Ureter (tissue), 1 donor: ENCODE measurements around the gene DAZAP2. TPM values are rescaled to one million over a fixed set of nuclear protein-coding genes. Genes with fewer than 3 reads are reported as not detected.
"Not testable (repeated sequence)": the region's sequence is repeated elsewhere in the genome, so short reads cannot be mapped to it uniquely, and the experiment has no call there.

ENCODE experiments used
- DNase-seq: peaks from one replicate; pipeline ENCODE4 v3.0.0-alpha.2; 2020; ENCODE audit warnings: low spot score
- total RNA-seq: library from RNA; stranded (reverse); gene quantifications from one replicate; pipeline ENCODE4 v1.2.4, GENCODE V29; 2023
- donor health status: DM: yes; HTN: yes; CAD: no.

DAZAP2 gene
- total RNA-seq, 1 donor from 2014 or later = 221 TPM

DNA sequence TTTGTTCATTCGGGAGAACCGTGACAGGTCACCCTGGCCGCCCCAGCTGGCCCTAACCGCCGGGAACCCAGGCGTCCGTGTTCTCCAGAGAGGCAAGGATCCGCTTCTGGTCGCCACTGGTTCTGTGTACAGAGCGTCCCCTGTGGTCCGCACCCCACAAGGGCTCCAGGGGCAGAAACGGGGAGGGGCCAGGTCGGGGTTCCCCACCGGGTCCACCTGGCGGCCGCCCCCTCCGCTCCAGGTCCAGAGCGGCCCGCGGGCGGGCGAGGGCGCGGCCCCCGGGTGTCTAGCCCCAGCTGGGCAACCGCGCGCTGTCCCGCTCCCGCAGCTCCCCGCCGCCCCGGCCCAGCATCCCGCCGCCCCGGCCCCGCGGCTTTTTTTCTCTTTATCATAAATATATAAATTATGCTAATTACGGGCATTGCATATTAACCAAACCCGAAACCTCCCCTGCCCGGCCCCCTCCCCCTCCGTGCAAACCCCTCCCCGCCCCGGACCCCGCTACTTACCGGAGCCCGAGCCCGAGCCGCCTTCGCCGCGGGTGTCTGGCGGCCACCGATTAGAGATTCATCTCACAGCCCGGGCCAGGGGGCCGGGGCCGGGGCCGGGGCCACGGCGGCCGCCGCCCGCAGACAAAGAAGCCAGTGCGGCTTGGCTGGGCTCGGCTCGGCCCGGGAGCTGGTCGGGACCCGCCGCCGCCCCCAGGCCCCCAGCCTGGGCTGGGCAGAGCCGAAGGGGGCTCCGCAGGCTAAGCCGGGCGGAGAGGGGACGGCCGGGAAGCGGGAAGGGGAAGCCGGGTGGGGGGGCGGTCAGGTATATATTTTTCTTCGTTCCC, 21.3 kb upstream of the DAZAP2 start:
- peak; percentile 59 for DNase-seq

DNA sequence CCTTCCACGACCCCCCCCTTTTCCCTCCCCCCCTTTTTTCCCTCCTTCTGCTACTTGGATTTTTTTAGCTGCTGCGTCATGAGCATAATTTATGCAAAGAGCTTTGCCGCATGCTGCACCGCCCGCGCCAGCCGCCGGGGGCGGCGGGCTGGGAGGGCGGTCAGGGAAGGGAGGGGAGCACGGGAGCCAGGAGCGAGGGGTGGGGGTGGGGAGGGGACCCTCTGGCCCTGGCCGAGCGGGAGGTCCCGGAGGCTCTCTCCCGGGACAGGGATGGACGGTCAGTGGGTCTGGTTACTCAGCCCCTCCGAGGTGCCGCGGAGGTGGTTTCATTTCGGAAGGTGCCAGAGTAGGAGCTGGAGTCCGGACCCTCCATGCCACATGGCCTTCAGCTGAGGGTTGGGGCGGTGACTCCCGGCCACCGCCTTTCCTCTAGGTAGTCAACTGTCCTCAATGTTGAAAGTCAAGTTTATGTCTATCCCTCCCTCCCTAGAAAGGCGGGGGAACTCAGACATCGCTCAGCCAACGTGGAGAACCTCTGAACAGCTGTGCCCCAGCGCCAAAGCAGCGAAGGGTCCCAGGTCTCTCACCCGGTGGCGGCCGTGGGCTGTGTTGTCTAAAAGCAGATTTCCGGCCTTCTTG, 20.5 kb upstream of the DAZAP2 start, which contains the start of gene POU6F1:
Gene POU6F1, minus strand, starts transcription at position 95 of the 639 bp plus-strand sequence. CDS start 11,226 bp downstream, outside the sequence.
- DNase-seq = peak; percentile 72

DNA sequence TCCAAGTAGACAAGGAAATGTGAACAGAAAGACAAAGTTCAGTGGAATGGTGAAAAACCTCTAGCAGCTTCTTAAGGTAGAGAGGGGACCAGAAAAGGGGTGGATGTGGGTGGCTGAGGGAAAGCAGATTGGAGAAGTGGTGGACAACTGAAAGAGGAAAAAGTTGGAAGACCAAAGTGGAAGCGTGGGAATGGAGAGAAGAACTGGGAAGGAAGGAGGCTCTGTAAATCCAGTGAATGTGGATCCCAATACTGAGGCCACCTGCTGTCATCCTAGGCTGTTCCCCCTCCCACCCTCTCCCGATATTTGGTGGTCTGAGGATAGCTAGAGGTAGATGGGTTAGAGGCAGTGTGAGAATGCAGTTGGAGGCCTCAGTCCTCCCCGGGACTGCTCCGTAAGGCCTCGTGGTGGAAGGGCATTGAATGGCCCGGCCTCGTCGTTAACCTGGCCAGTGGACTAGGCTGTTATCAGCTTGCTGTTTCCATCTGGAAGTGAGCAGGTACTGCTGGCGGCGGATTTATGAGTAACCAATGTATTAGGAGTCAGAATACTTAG, 19.9 kb upstream of the DAZAP2 start:
- DNase-seq = no peak

DNA sequence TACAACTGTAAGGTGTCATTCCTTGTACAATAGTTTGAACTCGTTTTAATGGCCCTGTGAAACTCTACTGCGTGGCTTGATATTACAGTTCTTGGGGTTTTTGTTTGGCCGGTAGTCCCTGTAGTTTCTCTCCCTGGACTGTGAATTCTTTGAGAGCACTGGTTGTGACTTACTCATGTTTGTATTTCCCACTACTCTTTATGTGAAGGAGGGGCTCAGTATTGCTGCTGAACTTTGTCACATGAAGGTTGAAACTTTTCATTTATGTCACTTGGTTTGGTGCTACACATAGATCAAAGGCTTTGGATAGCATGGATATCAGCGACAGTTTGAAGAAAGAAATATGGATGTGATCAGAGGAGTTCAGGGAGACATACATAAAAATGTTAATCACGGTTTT, 19.3 kb upstream of the DAZAP2 start:
- DNase-seq = no peak

DNA sequence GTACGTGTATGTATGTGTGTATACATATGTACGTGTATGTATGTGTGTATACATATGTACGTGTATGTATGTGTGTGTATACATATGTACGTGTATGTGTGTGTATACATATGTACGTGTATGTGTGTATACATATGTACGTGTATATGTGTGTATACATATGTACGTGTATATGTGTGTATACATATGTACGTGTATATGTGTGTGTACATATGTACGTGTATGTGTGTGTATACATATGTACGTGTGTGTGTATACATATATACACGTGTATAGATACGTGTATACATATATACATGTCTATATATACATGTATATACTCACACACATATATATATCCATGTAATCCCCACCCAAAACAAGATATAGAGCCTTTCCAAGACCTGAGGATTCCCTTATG, 18.8 kb upstream of the DAZAP2 start:
- DNase-seq = not testable (repeated sequence)

DNA sequence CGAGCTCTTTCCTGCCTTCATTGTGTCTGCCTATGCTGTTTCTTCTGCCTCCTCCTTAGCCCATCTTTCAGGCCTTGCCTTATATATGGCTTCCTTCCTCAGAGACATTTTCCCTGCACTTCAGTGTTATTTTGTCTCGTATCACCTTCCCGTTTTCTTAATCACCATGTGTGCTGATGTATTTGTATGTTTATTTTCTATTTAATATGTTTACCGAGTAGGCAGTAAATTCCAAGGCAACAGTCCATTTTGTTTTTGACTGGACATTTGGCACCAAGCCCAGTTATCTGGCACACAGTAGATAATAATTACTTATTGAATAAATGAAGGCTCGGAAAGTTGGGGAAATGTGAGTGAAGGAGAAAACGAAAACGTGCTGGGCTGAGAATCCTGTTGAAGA, 16.2 kb upstream of the DAZAP2 start:
- no peak for DNase-seq

DNA sequence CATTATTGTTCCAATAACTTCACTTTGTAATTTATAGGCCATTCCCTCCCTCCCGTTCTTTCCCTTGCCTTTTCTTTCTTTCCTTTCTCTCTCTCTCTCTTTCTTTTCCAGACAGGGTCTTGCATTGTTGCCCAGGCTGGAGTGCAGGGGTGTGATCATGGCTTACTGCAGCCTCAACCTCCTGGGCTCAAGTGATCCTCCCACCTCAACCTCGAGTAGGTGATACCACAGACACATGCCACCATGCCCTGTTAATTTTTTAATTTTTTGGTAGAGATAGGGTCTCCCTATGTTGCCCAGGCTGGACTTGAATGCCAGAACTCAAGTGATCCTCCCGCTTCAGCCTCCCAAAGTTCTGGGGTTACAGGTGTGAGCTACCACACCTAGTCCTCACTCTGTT, 14.0 kb upstream of the DAZAP2 start:
- no peak for DNase-seq

DNA sequence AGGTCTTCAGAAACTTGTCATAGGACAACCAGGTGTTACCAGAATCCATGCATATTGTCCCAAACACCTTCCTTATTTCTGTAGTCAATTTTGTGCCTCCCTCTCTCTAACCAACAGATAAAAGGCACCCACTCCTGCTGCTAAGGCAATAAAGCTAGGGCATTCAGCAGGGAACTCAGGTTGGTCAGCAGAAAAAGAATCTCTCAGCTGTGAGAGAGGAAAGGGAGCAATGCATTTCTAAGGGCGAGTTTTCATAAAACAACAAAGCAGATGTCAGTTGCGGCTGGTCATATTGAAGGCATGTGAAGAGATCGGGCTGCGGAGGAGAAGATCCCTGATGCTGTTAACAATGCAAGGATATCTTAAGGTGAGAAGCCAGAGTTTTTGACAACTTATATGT, 13.4 kb upstream of the DAZAP2 start:
- DNase-seq = no peak

DNA sequence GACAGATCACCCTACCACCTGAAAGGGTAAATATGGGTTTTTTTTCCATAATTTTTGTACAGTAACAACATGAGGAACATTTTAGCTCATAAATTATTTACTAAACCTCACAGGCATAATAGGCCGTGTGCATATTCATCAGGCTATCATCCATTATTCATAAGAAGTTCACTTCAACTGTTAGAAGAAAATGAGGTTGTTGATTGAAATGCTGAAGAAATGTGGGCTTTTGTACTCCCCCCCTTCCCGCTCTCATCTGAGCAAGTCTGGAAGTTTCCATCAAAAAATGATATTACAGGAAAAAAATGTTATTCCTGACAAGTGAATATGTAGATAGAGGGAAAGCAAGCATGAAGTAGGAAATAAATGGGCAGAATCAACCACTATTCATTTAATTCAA, 12.9 kb upstream of the DAZAP2 start:
- no peak for DNase-seq

DNA sequence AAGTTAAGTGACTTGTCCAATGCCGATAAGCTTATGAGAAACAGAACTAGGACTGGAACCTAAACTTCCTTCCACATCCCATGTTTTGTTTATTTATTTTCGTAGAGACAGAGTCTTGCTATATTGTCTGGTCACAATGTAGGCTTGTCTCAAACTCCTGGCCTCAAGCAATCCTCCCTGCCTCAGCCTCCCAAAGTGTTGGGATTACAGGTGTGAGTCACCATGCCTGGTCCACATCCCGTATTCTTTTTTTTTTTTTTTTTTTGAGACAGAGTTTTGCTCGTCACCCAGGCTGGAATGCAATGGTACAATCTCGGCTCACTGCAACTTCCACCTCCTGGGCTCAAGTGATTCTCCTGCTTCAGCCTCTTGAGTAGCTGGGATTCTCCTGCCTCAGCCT, 11.5 kb upstream of the DAZAP2 start:
- DNase-seq = not testable (repeated sequence)

DNA sequence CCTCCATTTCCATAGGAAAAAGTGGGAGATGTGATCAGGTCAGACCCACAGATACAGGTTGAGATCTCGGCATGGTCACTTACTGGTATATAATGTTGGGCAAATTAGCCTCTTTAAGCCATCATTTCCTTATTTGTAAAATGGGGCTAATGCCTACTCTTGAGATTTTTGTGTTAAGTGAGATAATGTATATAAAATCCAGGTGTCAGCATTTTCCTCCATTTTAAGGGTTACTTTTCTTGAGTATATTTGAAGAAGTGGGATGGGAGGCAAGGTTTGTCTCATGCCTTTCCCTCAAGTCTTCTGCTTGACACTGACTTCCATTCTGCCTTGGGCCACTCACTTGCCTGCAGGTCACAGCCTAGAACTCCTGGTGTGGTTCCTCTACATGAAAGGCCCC, 10.7 kb upstream of the DAZAP2 start:
- DNase-seq = no peak

DNA sequence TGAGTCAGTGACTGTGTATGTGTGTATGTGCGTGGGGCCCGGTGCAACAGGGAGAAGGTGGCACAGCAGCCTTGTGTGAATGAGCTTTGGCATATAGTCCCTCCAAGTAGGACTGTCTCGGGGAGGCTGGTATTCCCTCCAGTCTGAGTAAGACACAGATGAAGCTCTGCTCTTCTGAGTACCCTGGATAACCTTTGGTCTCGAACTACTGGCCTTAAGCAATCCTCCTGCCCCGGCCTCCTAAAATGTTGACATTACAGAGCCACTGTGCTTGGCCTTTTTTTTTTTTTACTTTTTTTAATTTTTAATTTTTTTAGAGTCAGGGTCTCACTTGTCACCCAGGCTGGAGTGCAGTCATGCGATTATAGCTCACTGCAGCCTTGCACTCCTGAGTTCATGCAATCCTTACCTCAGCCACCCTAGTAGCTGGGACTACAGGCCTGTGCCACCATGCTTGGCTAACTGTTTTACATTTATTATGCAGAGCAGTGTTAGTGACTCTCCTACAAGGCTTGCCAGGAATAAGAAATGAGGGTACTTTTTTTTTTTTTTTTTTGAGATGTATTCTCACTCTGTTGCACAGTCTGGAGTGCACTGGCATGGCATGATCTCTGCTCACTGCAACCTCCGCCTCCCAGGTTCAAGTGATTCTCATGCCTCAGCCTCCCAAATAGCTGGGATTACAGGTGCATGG, 9.4 kb upstream of the DAZAP2 start:
- no peak for DNase-seq

DNA sequence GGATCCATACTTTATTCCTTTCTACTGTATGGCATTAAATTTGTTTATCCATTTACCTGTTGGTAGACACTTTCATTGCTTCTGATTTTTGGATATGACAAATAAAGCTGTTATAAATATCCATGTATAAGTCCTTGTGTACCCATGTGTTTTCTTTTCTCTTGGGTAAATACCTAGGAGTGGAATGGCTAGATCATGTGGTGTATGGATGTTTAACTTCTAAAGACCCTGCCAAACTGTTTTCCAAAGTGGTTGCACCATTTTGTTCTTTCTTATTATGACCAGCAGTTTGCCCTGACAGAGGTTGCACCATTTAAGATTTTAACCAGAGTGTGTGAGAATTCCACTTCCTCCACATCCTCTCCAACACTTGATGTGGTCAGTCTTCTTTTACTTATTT, 6.0 kb upstream of the DAZAP2 start:
- DNase-seq = no peak

DNA sequence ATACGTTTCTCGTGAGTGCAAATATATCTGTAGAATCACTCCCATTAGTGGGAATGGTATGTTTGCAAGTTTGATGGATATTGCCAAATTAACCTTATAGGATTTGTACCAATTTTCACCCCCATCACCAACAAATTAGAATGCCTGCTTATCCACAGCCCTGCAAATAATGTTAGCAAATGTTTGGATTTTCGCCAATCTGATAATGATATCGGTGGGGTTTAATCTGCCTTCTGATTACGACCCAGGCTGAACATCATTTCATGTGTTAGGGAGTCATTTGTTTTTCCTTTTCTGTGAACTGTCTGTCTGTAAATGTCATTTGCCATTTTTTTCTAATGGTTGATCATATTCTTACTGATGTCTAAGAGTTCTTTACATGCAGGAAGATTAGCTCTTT, 4.1 kb upstream of the DAZAP2 start:
- no peak for DNase-seq

DNA sequence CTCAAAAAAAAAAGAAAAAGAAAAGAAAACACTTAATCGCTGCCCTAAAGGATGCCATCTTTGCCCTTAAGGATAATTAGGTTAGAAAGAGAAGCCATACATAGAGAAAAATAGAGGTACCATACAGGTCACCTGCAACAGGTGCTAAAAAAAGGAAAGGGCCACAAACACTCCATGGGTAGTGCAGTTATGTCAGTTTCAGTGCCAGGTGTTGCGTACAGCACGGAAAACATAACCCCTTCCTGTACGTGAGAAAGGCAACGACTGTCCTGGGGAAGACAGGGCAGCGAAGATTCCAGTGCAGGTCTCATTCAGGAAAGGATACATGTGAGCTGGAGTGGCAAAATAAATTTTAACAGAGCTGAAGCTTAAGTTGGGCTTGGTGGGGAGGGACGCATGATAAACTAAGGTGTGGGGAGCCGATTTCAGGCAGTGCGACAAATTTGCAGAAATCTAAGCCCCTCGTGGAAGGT, 553 bp upstream of the DAZAP2 start:
- DNase-seq = no peak

DNA sequence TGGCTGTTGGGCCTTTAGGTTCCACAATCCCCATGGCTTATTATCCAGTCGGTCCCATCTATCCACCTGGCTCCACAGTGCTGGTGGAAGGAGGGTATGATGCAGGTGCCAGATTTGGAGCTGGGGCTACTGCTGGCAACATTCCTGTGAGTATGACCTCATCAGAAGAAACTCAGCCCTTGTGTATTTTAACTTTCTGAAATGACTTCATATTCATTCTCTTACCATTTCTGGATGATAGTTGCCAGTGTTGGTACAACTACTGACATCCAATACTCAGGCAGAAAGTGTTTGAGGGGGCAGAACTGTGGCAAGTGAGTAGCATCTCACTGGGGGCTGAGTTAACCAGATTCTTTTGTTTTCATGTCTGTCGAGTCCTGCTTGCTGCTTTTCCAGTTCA, 2.3 kb downstream of the DAZAP2 start:
- no peak for DNase-seq

DNA sequence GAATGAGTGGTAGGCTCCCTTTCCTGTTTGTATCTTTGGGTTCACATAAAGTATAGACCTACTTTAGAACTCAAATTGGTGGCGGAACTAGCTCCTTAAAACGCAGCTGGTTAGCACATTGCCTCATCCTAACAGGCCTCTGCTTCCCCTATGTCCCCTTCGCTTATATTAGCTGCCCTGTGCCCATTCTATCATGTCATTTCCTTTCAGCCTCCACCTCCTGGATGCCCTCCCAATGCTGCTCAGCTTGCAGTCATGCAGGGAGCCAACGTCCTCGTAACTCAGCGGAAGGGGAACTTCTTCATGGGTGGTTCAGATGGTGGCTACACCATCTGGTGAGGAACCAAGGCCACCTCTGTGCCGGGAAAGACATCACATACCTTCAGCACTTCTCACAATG, 3.5 kb downstream of the DAZAP2 start:
- DNase-seq = no peak

DNA sequence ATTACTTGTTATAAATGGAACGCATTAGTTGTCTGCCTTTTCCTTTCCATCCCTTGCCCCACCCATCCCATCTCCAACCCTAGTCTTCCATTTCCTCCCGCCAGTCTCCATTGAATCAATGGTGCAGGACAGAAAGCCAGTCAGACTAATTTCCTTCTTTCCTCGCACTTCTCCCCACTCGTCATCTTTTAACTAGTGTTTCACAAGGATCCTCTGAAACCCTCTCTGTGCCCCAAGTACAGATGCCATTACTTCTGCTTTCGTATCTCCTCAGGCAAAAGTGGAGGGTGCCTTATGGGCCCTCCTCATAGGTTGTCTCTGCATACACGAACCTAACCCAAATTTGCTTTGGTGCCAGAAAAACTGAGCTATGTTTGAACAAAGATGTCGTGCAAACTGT, 4.2 kb downstream of the DAZAP2 start:
- DNase-seq = no peak

DNA sequence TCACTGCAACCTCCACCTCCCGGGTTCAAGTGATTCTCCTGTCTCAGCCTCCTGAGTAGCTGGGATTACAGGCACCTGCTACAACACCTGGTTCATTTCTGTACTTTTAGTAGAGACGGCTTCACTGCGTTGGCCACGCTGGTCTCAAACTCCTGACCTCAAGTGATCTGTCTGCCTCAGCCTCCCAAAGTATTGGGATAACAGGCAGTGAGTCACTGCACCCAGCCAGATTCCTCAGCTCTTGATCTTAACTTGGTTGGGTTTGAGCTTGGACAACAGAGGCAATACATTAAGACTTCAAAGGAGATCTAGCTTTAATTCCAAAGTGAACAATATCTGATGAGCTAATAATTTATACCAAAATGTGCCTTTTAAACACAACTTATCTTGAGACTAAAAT, 5.6 kb downstream of the DAZAP2 start:
- no peak for DNase-seq

DNA sequence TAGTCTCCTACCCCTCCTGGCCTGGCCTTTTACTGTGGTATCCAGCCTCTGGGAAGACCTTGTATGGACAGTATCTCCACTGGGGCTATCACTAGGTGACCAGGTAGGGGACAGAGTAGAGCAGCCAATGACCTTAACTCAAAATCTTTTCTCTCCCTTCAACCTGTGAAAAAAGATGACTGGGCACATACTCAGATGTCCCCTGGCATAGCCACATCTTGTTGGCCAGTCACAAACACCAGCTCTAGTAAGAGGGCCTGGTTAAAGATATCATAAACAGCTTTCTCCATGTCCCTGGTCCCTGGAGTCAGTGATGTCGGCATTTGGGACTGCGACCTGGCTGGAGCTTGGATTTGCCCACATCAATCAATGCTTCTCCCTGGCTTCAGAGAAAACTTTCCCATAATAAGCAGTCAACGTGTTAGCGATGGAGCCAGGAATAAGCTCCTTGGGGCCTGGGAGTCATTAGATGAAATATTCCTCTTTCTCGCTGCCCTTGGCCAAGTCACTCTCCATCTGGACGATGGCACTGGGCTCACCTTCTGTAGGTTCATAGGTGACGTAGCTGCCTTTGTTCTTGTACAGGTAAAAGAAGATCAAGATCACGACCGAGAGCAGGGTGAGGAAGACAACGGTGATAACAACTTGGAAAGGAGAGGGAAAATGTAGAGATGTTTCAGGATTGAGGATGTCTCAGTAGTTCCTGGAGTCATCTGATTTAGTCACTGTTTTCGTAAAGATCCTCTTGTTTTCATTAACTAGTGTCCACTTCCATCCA, 7.0 kb downstream of the DAZAP2 start:
- no peak for DNase-seq

DNA sequence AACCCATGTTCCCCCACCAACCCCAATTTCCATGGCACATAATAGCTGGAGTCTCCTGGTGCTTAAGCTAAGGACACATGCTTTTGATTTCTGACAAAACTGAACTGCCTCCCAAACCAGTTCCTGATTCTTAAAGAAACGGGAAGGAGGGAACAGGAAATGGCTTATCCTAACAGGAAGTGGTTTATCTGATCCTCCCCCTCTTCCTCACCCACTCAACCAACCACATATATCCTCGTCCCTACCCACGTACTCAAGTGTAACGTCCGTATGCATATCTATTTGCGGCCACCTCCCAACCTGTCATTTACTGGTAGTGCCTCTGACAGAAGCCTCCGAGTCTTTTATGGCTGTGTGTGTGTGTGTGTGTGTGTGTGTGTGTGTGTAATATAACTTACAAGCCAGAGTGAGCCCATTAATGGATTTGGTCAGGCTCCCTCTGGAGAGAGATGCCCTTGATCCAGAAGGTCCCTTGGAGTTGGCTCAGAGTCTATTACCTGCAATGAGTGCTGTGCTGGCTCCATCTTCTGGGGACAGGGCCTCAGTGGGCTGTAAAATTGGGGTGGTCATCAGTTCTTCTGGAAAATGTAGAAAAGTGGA, 7.7 kb downstream of the DAZAP2 start:
- no peak for DNase-seq
